ENCODE measurements around the gene SRD5A3.

Gene SRD5A3

DNA sequence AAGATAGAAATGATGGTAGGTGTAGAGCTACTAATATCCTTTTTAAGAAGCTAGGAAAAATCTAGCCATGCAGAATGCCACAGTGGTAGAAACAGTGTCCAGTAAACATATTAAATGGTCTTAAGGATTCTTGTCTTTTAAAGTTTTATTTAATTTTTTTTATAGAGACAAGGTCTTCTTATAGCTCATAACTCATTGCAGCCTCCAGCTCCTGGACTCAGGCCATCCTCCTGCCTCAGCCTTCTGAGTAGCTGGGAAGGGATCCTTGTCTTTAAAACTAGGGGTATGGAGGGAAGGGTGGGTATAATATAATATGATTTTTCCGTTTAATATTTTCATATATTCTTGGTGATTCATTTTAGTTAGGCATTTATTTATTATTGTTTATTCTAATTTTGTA lies 53.5 kb downstream of the SRD5A3 start:
- TF ChIP-seq, protein P1, sequence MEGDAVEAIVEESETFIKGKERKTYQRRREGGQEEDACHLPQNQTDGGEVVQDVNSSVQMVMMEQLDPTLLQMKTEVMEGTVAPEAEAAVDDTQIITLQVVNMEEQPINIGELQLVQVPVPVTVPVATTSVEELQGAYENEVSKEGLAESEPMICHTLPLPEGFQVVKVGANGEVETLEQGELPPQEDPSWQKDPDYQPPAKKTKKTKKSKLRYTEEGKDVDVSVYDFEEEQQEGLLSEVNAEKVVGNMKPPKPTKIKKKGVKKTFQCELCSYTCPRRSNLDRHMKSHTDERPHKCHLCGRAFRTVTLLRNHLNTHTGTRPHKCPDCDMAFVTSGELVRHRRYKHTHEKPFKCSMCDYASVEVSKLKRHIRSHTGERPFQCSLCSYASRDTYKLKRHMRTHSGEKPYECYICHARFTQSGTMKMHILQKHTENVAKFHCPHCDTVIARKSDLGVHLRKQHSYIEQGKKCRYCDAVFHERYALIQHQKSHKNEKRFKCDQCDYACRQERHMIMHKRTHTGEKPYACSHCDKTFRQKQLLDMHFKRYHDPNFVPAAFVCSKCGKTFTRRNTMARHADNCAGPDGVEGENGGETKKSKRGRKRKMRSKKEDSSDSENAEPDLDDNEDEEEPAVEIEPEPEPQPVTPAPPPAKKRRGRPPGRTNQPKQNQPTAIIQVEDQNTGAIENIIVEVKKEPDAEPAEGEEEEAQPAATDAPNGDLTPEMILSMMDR (conservative IDR thresholded peaks at IDR 0.05), result no peak
- H3K27ac ChIP-seq, result peak overlapping the region; percentile 91

DNA sequence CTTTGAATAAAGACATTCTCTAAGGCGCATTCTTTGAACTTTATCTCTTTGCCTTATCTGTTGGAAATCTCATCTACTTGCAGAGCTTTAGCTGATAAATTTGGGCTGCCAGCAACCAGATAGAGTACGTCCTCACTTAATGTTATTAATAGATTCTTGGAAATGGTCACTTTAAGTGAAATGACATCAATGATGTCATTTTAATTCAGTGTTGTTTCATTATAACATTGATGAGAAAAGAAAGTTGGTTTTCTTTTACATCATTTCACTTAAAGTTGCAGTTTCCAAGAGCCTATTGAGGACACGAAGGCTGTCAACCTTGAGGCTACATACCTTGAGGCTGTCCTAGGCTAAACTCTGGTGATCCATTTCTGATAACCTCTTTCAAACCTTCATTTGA lies 59.0 kb downstream of the SRD5A3 start:
- TF ChIP-seq, protein P1 (conservative IDR thresholded peaks at IDR 0.05), result no peak
- no peak overlapping the region for H3K27ac ChIP-seq

DNA sequence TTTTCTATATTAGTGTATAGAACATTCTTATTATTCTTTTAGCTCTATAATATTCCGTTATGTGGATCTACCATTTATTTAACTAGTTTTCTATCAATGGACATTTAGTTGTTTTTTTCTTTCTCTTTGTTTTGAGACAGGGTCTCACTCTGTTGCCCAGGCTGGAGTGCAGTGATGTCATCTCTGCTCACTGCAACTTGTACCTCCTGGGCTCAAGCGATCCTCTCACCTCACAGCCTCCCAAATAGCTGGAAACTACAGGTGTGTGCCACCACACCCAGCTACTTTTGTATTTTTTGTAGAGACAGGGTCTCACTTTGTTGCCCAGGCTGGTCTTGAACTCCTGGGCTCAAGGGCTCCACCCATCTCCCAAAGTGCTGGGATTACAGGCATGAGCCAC lies 60.5 kb downstream of the SRD5A3 start:
- H3K27ac ChIP-seq, result no peak overlapping the region
- TF ChIP-seq, protein P1 (conservative IDR thresholded peaks at IDR 0.05), result no peak

DNA sequence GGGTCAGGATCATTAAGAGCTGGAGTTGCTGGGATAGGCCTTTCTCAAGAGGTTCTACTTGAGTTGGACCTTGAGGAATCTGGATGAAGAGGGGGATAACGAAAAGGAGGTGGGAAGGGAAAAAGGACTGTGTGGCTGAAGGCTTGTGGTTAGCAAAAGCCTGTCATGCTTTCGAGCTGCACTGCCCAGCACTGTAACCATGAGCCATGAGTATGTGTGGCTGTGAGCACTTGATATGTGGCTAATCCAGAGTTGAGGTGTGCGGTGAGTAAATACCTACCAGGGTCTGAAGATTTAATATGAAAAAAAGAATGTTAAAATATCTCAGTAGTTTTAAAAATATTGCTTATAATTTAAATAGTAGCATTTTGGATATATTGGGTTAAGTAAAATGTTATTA lies 61.1 kb downstream of the SRD5A3 start:
- TF ChIP-seq, protein P1 (conservative IDR thresholded peaks at IDR 0.05), result no peak
- no peak overlapping the region for H3K27ac ChIP-seq

DNA sequence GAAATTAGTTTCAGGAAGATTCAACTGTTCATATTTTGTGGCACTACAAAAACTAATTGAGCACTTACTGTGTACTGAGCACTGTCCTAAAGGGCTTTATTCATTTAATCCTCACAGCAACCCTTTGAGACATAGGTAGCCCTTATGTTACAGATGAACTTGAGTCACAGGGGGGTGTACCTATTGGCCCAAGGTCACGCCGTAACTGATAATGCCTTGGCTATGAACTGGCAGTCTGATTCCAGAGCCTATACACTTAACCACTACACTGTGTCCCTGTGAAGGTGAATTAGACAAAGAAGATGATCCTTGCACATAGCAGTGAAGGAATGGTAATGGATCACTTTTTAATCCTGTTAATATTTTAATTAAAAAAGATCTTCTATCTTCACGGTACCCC lies 61.7 kb downstream of the SRD5A3 start:
- TF ChIP-seq, protein P1 (conservative IDR thresholded peaks at IDR 0.05), result no peak
- H3K27ac ChIP-seq, result no peak overlapping the region

DNA sequence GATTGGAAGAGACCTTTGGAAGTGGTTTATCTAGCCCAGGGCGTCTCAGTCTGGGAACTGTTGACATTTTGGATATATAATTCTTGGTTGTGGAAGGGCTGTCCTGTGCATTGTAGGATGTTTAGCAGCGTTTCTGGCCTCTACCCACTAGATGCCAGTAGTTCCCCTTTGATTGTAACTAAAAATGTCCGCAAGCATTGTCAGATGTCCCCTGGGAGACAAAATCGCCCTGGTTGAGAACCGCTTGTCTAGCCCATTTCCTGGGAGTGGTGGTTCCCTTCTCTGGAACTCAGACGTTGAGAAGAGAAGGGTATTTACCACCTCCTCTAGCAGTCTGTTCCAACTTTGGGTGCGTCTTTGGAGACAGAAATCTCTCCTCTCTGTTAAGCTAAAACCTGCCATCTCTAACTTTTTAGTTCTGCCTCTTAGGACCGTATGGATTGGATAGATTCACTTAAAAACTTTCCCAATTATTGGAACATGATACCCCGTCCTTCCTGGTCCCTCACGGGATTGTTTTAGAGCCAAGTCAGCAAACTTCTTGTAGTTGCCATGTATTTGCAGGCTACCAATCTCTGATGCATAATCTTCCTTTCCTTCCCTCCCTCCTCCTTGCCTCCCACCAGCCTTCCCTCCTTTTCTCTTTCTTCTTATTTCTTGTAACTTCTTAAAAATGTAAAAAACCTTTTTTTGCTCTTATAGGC lies 63.6 kb downstream of the SRD5A3 start:
- TF ChIP-seq, protein P1 (conservative IDR thresholded peaks at IDR 0.05), result peak; percentile 51

DNA sequence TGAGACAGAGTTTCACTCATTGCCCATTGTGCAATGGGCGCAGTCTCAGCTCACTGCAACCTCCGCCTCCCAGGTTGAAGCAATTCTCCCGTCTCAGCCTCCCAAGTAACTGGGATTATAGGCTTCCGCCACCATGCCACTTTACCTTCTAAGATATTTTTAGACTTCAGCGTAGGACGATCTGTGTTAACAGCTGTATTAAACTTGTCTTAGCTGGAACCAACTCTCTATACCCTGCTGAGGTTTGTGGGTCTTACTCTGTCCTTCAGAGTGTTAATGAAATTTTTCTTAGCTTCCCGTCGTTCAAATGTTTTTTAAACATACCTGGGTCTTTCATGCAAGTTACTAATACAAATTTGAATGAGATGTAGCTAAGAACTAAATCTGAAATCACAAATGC lies 64.4 kb downstream of the SRD5A3 start:
- H3K27ac ChIP-seq, result no peak overlapping the region
- TF ChIP-seq, protein P1 (conservative IDR thresholded peaks at IDR 0.05), result no peak

More for the DNA sequence above, 63.6 kb downstream of the SRD5A3 start:
- H3K27ac ChIP-seq, result no peak overlapping the region

All from VCaP (cell line).